Neural cell (in vitro differentiated cells): ENCODE measurements around the gene THYN1. TPM values are rescaled to one million over a fixed set of nuclear protein-coding genes. Genes with fewer than 3 reads are reported as not detected.

Experiments
- H2AFZ ChIP-seq: fragments of 200-600, 300-800 bp; sonication (generic), shearing (Covaris generic); 2 replicates; pipeline ENCODE4 v1.6.0; 2014; ENCODE audit warnings: low read depth, mild to moderate bottlenecking, antibody characterized with exemption, low read length, moderate library complexity
- H3F3A ChIP-seq: fragments of 200-600 bp; shearing (Covaris generic); 2 replicates; pipeline ENCODE4 v1.6.1; 2016; ENCODE audit warnings: mild to moderate bottlenecking, moderate library complexity, mixed read lengths, antibody characterized with exemption, low read length; ENCODE audit not compliant: insufficient read depth, poor library complexity, severe bottlenecking
- H3K27ac ChIP-seq: fragments of 200-600, 300-800 bp; sonication (generic), shearing (Covaris generic); 2 replicates; pipeline ENCODE4 v1.5.1; 2014; ENCODE audit warnings: mild to moderate bottlenecking, low read length, moderate library complexity
- H3K27me3 ChIP-seq: fragments of 300-800, 200-600 bp; sonication (generic), shearing (Covaris generic); 2 replicates; pipeline ENCODE4 v1.6.0; 2014; ENCODE audit warnings: mild to moderate bottlenecking, low read depth, low read length, moderate library complexity; ENCODE audit not compliant: insufficient read depth
- H3K36me3 ChIP-seq: fragments of 300-800, 200-600 bp; sonication (generic), shearing (Covaris generic); 2 replicates; pipeline ENCODE4 v1.5.1; 2014; ENCODE audit warnings: mild to moderate bottlenecking, antibody characterized with exemption, low read length, moderate library complexity; ENCODE audit not compliant: insufficient read depth
- H3K4me2 ChIP-seq: fragments of 300-800, 200-600 bp; sonication (generic), shearing (Covaris generic); 2 replicates; pipeline ENCODE4 v1.6.0; 2014; ENCODE audit warnings: mild to moderate bottlenecking, low read length
- H3K4me3 ChIP-seq: fragments of 300-800, 200-600 bp; sonication (generic), shearing (Covaris generic); 2 replicates; pipeline ENCODE4 v1.5.1; 2014; ENCODE audit warnings: mild to moderate bottlenecking, low read length, moderate library complexity
- H3K79me2 ChIP-seq: fragments of 200-600 bp; shearing (Covaris generic); replicated peaks from 2 replicates; pipeline ENCODE4 v1.6.0; 2014; ENCODE audit warnings: mild to moderate bottlenecking, low read length, moderate library complexity; ENCODE audit not compliant: insufficient read depth
- H3K9ac ChIP-seq: fragments of 300-800, 200-600 bp; sonication (generic), shearing (Covaris generic); 2 replicates; pipeline ENCODE4 v1.6.1; 2016; ENCODE audit warnings: mild to moderate bottlenecking, low read length, mixed read lengths
- H3K9me2 ChIP-seq: fragments of 200-600 bp; shearing (Covaris generic); 2 replicates; pipeline ENCODE4 v1.6.1; 2016; ENCODE audit warnings: mild to moderate bottlenecking, low read length, mixed read lengths; ENCODE audit not compliant: insufficient read depth
- H3K9me3 ChIP-seq: fragments of 200-600, 300-800 bp; sonication (generic), shearing (Covaris generic); 2 replicates; pipeline ENCODE4 v1.6.1; 2016; ENCODE audit warnings: mild to moderate bottlenecking, mixed run types, low read length, moderate library complexity, mixed read lengths
- H4K20me1 ChIP-seq: fragments of 200-600 bp; shearing (Covaris generic); 2 replicates; pipeline ENCODE4 v1.6.1; 2016; ENCODE audit warnings: mild to moderate bottlenecking, mixed run types; ENCODE audit not compliant: insufficient read depth
- EP300 ChIP-seq: fragments of 450-650 bp; conservative IDR thresholded peaks from 2 replicates; pipeline ENCODE4 v1.6.1; 2014; ENCODE audit warnings: antibody characterized with exemption, mild to moderate bottlenecking, moderate library complexity; ENCODE audit not compliant: poor library complexity, severe bottlenecking
- EZH2 ChIP-seq: fragments of 200-600, 300-800 bp; shearing (Covaris generic), sonication (generic); IDR thresholded peaks from 2 replicates; pipeline ENCODE4 v1.6.1; 2014; ENCODE audit warnings: antibody characterized with exemption, low read length, borderline replicate concordance, mild to moderate bottlenecking; ENCODE audit not compliant: insufficient read depth, poor library complexity, severe bottlenecking
- MXI1 ChIP-seq: fragments of 450-650 bp; conservative IDR thresholded peaks from 2 replicates; pipeline ENCODE4 v1.6.1; 2014; ENCODE audit warnings: antibody characterized with exemption, mild to moderate bottlenecking; ENCODE audit not compliant: poor library complexity, severe bottlenecking
- POLR2AphosphoS5 ChIP-seq: IDR thresholded peaks from 2 replicates; pipeline ENCODE4 v1.6.1; 2012
- RAD21 ChIP-seq: fragments of 450-650 bp; conservative IDR thresholded peaks from 2 replicates; pipeline ENCODE4 v1.6.1; 2014; ENCODE audit warnings: antibody characterized with exemption, mild to moderate bottlenecking, moderate library complexity
- SMC3 ChIP-seq: fragments of 450-650 bp; conservative IDR thresholded peaks from 2 replicates; pipeline ENCODE4 v1.6.1; 2014; ENCODE audit warnings: antibody characterized with exemption, mild to moderate bottlenecking, moderate library complexity; ENCODE audit not compliant: poor library complexity
- TAF1 ChIP-seq: IDR thresholded peaks from 2 replicates; pipeline ENCODE4 v1.6.1; 2012; ENCODE audit warnings: low read depth
- polyA plus RNA-seq: library from polyadenylated mRNA; depleted of rRNA; stranded (reverse); fragments of >200 nt; gene quantifications from 2 replicates; pipeline ENCODE4 v1.2.3, GENCODE V29; 2014
- TF ChIP-seq, protein P1 (sequence below): IDR thresholded peaks from 2 replicates; pipeline ENCODE4 v1.6.1; 2012; ENCODE audit warnings: borderline replicate concordance
- TF ChIP-seq, protein P2 (sequence below): fragments of 450-650 bp; IDR thresholded peaks from 2 replicates; pipeline ENCODE4 v1.5.1; 2014; ENCODE audit warnings: antibody characterized with exemption, mild to moderate bottlenecking, moderate library complexity; ENCODE audit not compliant: poor library complexity, severe bottlenecking

Gene THYN1
- polyA plus RNA-seq, 1 donor from 2014 or later: 164 TPM

DNA sequence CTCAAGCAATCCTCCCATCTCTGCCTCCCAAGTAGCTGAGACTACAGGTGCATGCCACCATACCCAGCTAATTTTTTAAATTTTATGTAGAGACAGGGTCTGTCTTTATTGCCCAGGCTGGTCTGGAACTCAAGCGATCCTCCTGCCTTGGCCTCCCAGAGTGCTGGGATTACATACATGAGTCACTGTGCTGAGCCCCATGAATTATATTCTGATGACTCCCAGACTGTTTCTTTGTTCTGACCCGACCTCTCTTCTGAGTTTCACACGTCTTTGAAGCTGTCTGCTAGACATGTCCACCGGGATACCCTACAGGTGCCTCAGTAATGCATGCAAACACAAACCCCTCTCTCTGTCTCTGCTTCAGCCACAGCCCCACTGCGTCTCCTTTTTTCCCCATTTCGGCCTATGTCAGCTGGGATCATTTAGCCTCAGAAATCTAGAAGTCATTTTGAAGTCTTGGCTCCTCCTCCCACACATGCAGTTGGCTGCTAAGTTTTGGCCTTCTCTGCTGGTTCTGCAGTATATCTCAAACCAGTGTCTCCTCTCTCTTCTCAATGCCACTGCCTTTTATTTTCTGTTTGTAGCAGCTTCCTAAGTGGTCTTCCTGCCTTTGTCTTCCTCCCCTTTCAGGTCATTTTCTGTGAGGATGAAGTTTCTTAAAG, 23.9 kb downstream of the THYN1 start:
- no peak overlapping the region for H3K4me3 ChIP-seq
- H3K4me2 ChIP-seq: no peak overlapping the region
- H4K20me1 ChIP-seq: peaks cover 4% of the 10 kb centered on the region

DNA sequence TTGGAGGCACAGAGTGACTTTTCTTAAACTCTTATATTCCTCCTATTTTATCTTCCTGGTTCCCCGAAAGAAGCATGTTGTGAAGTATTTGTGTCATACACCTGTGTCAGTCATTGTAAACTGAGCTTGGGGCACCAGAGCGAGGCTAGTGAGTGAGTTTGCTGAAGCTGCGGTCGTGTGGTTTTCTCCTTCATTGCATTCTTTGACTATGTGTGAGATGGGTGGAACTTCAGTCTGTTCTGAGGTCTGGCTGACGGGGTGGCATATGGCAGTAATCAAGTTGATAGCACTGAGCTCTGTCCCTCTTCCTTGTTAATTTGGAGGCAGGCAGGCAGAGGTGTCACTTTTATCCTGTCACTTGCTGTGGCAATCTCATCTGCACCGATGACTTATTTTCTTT, 24.5 kb downstream of the THYN1 start:
- no peak overlapping the region for H3K9ac ChIP-seq
- H3K4me2 ChIP-seq: no peak overlapping the region
- H3K9me3 ChIP-seq: no peaks in the 10 kb centered on the region
- H3F3A ChIP-seq: no peaks in the 10 kb centered on the region
- H3K79me2 ChIP-seq: peaks cover 38% of the 10 kb centered on the region
- peaks cover 4% of the 10 kb centered on the region for H4K20me1 ChIP-seq
- H3K9me2 ChIP-seq: no peaks in the 10 kb centered on the region
- H3K27me3 ChIP-seq: no peaks in the 10 kb centered on the region
- no peak overlapping the region for H3K27ac ChIP-seq
- TF ChIP-seq EZH2 (no peak), EP300 (no peak), MXI1 (no peak), SMC3 (no peak), TAF1 (no peak), RAD21 (no peak), POLR2AphosphoS5 (no peak)
- TF ChIP-seq, protein P1, sequence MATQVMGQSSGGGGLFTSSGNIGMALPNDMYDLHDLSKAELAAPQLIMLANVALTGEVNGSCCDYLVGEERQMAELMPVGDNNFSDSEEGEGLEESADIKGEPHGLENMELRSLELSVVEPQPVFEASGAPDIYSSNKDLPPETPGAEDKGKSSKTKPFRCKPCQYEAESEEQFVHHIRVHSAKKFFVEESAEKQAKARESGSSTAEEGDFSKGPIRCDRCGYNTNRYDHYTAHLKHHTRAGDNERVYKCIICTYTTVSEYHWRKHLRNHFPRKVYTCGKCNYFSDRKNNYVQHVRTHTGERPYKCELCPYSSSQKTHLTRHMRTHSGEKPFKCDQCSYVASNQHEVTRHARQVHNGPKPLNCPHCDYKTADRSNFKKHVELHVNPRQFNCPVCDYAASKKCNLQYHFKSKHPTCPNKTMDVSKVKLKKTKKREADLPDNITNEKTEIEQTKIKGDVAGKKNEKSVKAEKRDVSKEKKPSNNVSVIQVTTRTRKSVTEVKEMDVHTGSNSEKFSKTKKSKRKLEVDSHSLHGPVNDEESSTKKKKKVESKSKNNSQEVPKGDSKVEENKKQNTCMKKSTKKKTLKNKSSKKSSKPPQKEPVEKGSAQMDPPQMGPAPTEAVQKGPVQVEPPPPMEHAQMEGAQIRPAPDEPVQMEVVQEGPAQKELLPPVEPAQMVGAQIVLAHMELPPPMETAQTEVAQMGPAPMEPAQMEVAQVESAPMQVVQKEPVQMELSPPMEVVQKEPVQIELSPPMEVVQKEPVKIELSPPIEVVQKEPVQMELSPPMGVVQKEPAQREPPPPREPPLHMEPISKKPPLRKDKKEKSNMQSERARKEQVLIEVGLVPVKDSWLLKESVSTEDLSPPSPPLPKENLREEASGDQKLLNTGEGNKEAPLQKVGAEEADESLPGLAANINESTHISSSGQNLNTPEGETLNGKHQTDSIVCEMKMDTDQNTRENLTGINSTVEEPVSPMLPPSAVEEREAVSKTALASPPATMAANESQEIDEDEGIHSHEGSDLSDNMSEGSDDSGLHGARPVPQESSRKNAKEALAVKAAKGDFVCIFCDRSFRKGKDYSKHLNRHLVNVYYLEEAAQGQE: no peak
- TF ChIP-seq, protein P2, sequence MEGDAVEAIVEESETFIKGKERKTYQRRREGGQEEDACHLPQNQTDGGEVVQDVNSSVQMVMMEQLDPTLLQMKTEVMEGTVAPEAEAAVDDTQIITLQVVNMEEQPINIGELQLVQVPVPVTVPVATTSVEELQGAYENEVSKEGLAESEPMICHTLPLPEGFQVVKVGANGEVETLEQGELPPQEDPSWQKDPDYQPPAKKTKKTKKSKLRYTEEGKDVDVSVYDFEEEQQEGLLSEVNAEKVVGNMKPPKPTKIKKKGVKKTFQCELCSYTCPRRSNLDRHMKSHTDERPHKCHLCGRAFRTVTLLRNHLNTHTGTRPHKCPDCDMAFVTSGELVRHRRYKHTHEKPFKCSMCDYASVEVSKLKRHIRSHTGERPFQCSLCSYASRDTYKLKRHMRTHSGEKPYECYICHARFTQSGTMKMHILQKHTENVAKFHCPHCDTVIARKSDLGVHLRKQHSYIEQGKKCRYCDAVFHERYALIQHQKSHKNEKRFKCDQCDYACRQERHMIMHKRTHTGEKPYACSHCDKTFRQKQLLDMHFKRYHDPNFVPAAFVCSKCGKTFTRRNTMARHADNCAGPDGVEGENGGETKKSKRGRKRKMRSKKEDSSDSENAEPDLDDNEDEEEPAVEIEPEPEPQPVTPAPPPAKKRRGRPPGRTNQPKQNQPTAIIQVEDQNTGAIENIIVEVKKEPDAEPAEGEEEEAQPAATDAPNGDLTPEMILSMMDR: no peak
- no peak overlapping the region for H2AFZ ChIP-seq
- no peak overlapping the region for H3K4me3 ChIP-seq
- no peaks in the 10 kb centered on the region for H3K36me3 ChIP-seq

More for the DNA sequence above, 23.9 kb downstream of the THYN1 start:
- no peaks in the 10 kb centered on the region for H3K36me3 ChIP-seq
- peaks cover 38% of the 10 kb centered on the region for H3K79me2 ChIP-seq
- H3K9ac ChIP-seq: no peak overlapping the region
- H3K27me3 ChIP-seq: no peaks in the 10 kb centered on the region
- no peak overlapping the region for H3K27ac ChIP-seq
- TF ChIP-seq TAF1: no peak
- no peak for TF ChIP-seq SMC3
- TF ChIP-seq, protein P1: no peak
- no peak for TF ChIP-seq MXI1
- no peak for TF ChIP-seq POLR2AphosphoS5
- no peak for TF ChIP-seq EP300
- no peak for TF ChIP-seq RAD21
- no peak for TF ChIP-seq EZH2
- TF ChIP-seq, protein P2: no peak
- H3K9me3 ChIP-seq: no peaks in the 10 kb centered on the region
- no peaks in the 10 kb centered on the region for H3F3A ChIP-seq
- H3K9me2 ChIP-seq: no peaks in the 10 kb centered on the region
- no peak overlapping the region for H2AFZ ChIP-seq
